HS-5 (cell line): ENCODE data around the gene SPIB.

Source experiments
- DNase-seq: peaks from one replicate; pipeline ENCODE4 v3.0.0-alpha.2; 2012; ENCODE audit warnings: low read depth

The SPIB gene

GRCh38 chr19:50419022-50419579, 363 bp downstream of the SPIB start:
- DNase-seq, result no peak

GRCh38 chr19:50419580-50420035, 870 bp downstream of the SPIB start:
- DNase-seq, result no peak

GRCh38 chr19:50420127-50420526, 1.4 kb downstream of the SPIB start:
- no peak for DNase-seq

- no peak for DNase-seq
Measured at GRCh38 chr19:50420808-50421207, 2.1 kb downstream of the SPIB start.

- no peak for DNase-seq
Measured at GRCh38 chr19:50422397-50423278, 3.9 kb downstream of the SPIB start.

- DNase-seq, result no peak
Measured at GRCh38 chr19:50423279-50424113, 4.8 kb downstream of the SPIB start.

- no peak for DNase-seq
Measured at GRCh38 chr19:50425581-50425980, 6.8 kb downstream of the SPIB start.

- DNase-seq, result no peak
Measured at GRCh38 chr19:50427318-50427925, 8.7 kb downstream of the SPIB start.

GRCh38 chr19:50427997-50428425, 9.3 kb downstream of the SPIB start:
- DNase-seq, result no peak

GRCh38 chr19:50428772-50429463, 10.2 kb downstream of the SPIB start:
- DNase-seq, result no peak

- no peak for DNase-seq
Measured at GRCh38 chr19:50430888-50431342, 12.2 kb downstream of the SPIB start.

- DNase-seq, result peak; percentile 31
Measured at GRCh38 chr19:50431343-50432220, 12.8 kb downstream of the SPIB start.

- DNase-seq, result no peak
Measured at GRCh38 chr19:50432221-50433028, 13.7 kb downstream of the SPIB start, which contains the start of gene MYBPC2. Gene MYBPC2 (plus strand): TSS chr19:50432892. CDS start chr19:50432954, 62 bp downstream.

- no peak for DNase-seq
Measured at GRCh38 chr19:50433201-50434180, 14.8 kb downstream of the SPIB start.

GRCh38 chr19:50434525-50434924, 15.8 kb downstream of the SPIB start:
- no peak for DNase-seq

GRCh38 chr19:50435221-50435620, 16.5 kb downstream of the SPIB start:
- no peak for DNase-seq

GRCh38 chr19:50435627-50436026, 16.9 kb downstream of the SPIB start:
- DNase-seq, result no peak

GRCh38 chr19:50437862-50438449, 19.2 kb downstream of the SPIB start:
- no peak for DNase-seq
